Fibroblast of the aortic adventitia (primary cell): ENCODE results near the gene C1orf35. TPM values are rescaled to one million over a fixed set of nuclear protein-coding genes. Genes with fewer than 3 reads are reported as not detected.

Source experiments
- DNase-seq: peaks from one replicate; pipeline ENCODE4 v3.0.0-alpha.2; 2010; ENCODE audit warnings: low read depth
- H3K4me3 ChIP-seq: 2 replicates; pipeline ENCODE4 v1.5.1; 2011; ENCODE audit warnings: low read depth, mild to moderate bottlenecking, control low read depth, low read length, moderate library complexity
- total RNA-seq: library from RNA; depleted of rRNA; stranded (reverse); fragments of >200 nt; gene quantifications from 2 replicates; pipeline ENCODE4 v1.2.3, GENCODE V29; 2012; ENCODE audit warnings: low replicate concordance
- TF ChIP-seq, protein P1 (sequence below): IDR thresholded peaks from 2 replicates; pipeline ENCODE4 v1.5.1; 2011; ENCODE audit warnings: mild to moderate bottlenecking, low read length, control low read depth, inconsistent platforms; ENCODE audit not compliant: insufficient read depth

The C1orf35 gene
- total RNA-seq, 1 donor = 5.9 TPM

DNA sequence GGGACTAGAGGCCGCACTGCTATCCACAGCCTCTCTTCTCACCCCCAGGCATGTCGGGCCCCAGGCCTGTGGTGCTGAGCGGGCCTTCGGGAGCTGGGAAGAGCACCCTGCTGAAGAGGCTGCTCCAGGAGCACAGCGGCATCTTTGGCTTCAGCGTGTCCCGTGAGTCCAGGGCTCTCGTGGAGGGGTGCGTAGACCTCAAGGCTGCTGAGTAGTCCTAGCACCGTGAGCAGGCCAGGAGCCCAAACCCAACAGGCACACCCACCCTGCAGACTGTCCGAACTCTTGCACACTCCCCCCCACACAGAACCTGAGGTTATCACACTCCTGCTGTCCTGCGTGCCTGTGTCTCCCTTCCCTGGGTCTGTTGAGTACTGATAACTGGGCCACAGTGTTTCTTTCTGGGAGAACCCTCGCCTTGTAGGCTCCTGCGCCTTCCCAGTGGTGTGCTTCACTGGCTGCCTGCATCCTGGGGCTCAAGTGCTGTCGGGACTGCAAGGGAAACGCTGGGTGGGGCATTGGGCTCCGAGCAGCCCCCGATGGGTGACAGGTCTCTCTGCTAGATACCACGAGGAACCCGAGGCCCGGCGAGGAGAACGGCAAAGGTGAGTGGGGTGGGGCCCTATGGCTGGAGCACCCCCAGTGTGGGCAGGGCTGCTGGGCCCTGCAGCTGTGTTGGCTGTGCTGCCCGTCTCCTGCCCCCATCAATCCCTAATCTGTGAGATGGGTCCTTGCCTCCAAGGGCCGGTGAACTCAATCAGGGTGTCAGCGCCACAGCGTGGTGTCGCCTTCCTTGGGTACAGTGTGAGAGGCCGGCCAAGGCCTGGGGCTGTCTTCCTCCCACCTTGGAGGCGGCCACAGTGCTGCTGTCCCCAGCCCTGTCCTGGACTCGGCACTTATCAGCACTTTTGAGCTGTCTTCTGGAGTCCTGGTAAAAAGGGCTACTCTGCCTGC is 42.6 kb upstream of the C1orf35 start:
- TF ChIP-seq, protein P1, sequence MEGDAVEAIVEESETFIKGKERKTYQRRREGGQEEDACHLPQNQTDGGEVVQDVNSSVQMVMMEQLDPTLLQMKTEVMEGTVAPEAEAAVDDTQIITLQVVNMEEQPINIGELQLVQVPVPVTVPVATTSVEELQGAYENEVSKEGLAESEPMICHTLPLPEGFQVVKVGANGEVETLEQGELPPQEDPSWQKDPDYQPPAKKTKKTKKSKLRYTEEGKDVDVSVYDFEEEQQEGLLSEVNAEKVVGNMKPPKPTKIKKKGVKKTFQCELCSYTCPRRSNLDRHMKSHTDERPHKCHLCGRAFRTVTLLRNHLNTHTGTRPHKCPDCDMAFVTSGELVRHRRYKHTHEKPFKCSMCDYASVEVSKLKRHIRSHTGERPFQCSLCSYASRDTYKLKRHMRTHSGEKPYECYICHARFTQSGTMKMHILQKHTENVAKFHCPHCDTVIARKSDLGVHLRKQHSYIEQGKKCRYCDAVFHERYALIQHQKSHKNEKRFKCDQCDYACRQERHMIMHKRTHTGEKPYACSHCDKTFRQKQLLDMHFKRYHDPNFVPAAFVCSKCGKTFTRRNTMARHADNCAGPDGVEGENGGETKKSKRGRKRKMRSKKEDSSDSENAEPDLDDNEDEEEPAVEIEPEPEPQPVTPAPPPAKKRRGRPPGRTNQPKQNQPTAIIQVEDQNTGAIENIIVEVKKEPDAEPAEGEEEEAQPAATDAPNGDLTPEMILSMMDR = no peak
- DNase-seq = no peak
- no peak overlapping the region for H3K4me3 ChIP-seq

GRCh38 chr1:228144993-228145343 is 41.8 kb upstream of the C1orf35 start:
- no peak overlapping the region for H3K4me3 ChIP-seq
- TF ChIP-seq, protein P1 = no peak
- DNase-seq = no peak

GRCh38 chr1:228144193-228144992 is 41.3 kb upstream of the C1orf35 start:
- TF ChIP-seq, protein P1 = no peak
- H3K4me3 ChIP-seq = no peak overlapping the region
- no peak for DNase-seq

- DNase-seq = no peak
- TF ChIP-seq, protein P1 = no peak
- H3K4me3 ChIP-seq = no peak overlapping the region
Measured at GRCh38 chr1:228143480-228144192, 40.5 kb upstream of the C1orf35 start.

DNA sequence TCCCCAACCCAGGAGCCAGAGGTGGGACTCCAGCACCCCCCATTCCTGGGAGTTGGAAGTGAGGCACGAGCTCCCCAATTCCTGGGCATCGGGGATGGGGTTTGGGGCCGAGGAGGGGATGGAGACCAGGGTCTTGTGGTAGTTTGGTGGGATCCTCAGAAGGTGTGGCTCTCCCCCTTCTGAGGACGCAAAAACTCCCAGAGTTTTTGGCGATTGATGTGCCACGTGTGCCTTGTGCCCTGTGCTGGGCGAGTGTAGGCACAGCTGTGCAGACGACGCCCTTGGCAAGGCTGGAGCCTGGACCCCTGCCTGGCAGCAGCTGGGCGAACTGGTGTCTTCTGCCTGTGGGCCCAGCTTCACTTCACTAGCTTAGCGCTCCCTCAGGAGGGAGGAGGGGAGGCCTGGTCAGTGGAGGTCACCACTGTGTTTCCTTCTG is 39.6 kb upstream of the C1orf35 start:
- DNase-seq = no peak
- peak overlapping the region; percentile 91 for H3K4me3 ChIP-seq
- TF ChIP-seq, protein P1 = no peak

GRCh38 chr1:228142155-228142691 is 39.1 kb upstream of the C1orf35 start:
- TF ChIP-seq, protein P1 = no peak
- no peak for DNase-seq
- peak overlapping the region; percentile 91 for H3K4me3 ChIP-seq
